H9 (cell line): ENCODE measurements around the gene CDC6. TPM values are rescaled to one million over a fixed set of nuclear protein-coding genes. Genes with fewer than 3 reads are reported as not detected.

Experiments
- DNase-seq: peaks from one replicate; pipeline ENCODE4 v3.0.0-alpha.2; 2017
- H2AFZ ChIP-seq: one replicate; pipeline ENCODE4 v1.6.1; 2013; ENCODE audit warnings: mild to moderate bottlenecking, low read length, control low read depth, moderate library complexity
- H2AK5ac ChIP-seq: 2 replicates; pipeline ENCODE4 v1.6.1; 2013; ENCODE audit warnings: low read length, control low read depth, mixed read lengths; ENCODE audit not compliant: insufficient read length
- H2BK120ac ChIP-seq: one replicate; pipeline ENCODE4 v1.6.1; 2013; ENCODE audit warnings: low read depth, mild to moderate bottlenecking, low read length, control low read depth, inconsistent platforms; ENCODE audit not compliant: poor library complexity, severe bottlenecking
- H2BK12ac ChIP-seq: 2 replicates; pipeline ENCODE4 v1.6.1; 2013; ENCODE audit warnings: low read length, control low read depth, mixed read lengths, low read depth; ENCODE audit not compliant: insufficient read length
- H2BK15ac ChIP-seq: 2 replicates; pipeline ENCODE4 v1.6.1; 2013; ENCODE audit warnings: low read depth, low read length, control low read depth
- H2BK20ac ChIP-seq: one replicate; pipeline ENCODE4 v1.6.1; 2013; ENCODE audit warnings: low read depth, mild to moderate bottlenecking, low read length, control low read depth, inconsistent platforms; ENCODE audit not compliant: poor library complexity, severe bottlenecking
- H2BK5ac ChIP-seq: 2 replicates; pipeline ENCODE4 v1.6.1; 2013; ENCODE audit warnings: low read length, control low read depth, mixed read lengths; ENCODE audit not compliant: insufficient read length
- H3K14ac ChIP-seq: 2 replicates; pipeline ENCODE4 v1.6.1; 2013; ENCODE audit warnings: low read length, control low read depth; ENCODE audit not compliant: insufficient read depth
- H3K18ac ChIP-seq: 2 replicates; pipeline ENCODE4 v1.6.1; 2013; ENCODE audit warnings: low read depth, mild to moderate bottlenecking, mixed read lengths, low read length, control low read depth; ENCODE audit not compliant: insufficient read length
- H3K23ac ChIP-seq: 2 replicates; pipeline ENCODE4 v1.6.1; 2013; ENCODE audit warnings: low read length, control low read depth, mixed read lengths, low read depth; ENCODE audit not compliant: insufficient read length
- H3K23me2 ChIP-seq: 2 replicates; pipeline ENCODE4 v1.6.1; 2013; ENCODE audit warnings: low read depth, mild to moderate bottlenecking, mixed read lengths, low read length, control low read depth; ENCODE audit not compliant: insufficient read length, poor library complexity, severe bottlenecking
- H3K27ac ChIP-seq: 2 replicates; pipeline ENCODE4 v1.5.1; 2013; ENCODE audit warnings: low read length, control low read depth, mixed read lengths, low read depth; ENCODE audit not compliant: insufficient read length
- H3K27me3 ChIP-seq: 2 replicates; pipeline ENCODE4 v1.6.1; 2013; ENCODE audit warnings: low read length, control low read depth, inconsistent platforms; ENCODE audit not compliant: insufficient read depth
- H3K4ac ChIP-seq: 2 replicates; pipeline ENCODE4 v1.6.1; 2013; ENCODE audit warnings: low read depth, mild to moderate bottlenecking, control low read depth, inconsistent platforms, low read length, moderate library complexity
- H3K4me1 ChIP-seq: 2 replicates; pipeline ENCODE4 v1.6.1; 2013; ENCODE audit warnings: low read length, control low read depth, inconsistent platforms; ENCODE audit not compliant: insufficient read depth
- H3K4me2 ChIP-seq: 2 replicates; pipeline ENCODE4 v1.6.1; 2013; ENCODE audit warnings: low read length, control low read depth, mixed read lengths; ENCODE audit not compliant: insufficient read length, insufficient read depth
- H3K56ac ChIP-seq: 2 replicates; pipeline ENCODE4 v1.6.1; 2013; ENCODE audit warnings: low read depth, mild to moderate bottlenecking, mixed read lengths, low read length, control low read depth; ENCODE audit not compliant: insufficient read length
- H3K79me1 ChIP-seq: 2 replicates; pipeline ENCODE4 v1.6.1; 2013; ENCODE audit warnings: low read depth, mild to moderate bottlenecking, moderate library complexity, low read length, control low read depth, inconsistent platforms; ENCODE audit not compliant: insufficient read depth, poor library complexity, severe bottlenecking
- H3K79me2 ChIP-seq: 2 replicates; pipeline ENCODE4 v1.6.1; 2013; ENCODE audit warnings: low read length, control low read depth, inconsistent platforms; ENCODE audit not compliant: insufficient read depth
- H3K9ac ChIP-seq: 2 replicates; pipeline ENCODE4 v1.6.1; 2013; ENCODE audit warnings: low read length, control low read depth, mixed read lengths; ENCODE audit not compliant: insufficient read length; ENCODE audit errors: extremely low read depth
- H3K9me3 ChIP-seq: one replicate; pipeline ENCODE4 v1.6.1; 2013; ENCODE audit warnings: low read depth, low read length, inconsistent platforms; ENCODE audit not compliant: control insufficient read depth
- H3T11ph ChIP-seq: one replicate; pipeline ENCODE4 v1.6.1; 2013; ENCODE audit warnings: mild to moderate bottlenecking, low read length, control low read depth, inconsistent platforms
- H4K20me1 ChIP-seq: one replicate; pipeline ENCODE4 v1.6.1; 2013; ENCODE audit not compliant: control insufficient read depth, insufficient read length, insufficient read depth
- H4K5ac ChIP-seq: 2 replicates; pipeline ENCODE4 v1.6.1; 2013; ENCODE audit warnings: low read depth, mild to moderate bottlenecking, mixed read lengths, low read length, control low read depth; ENCODE audit not compliant: insufficient read length
- H4K8ac ChIP-seq: replicated peaks from 2 replicates; pipeline ENCODE4 v1.6.1; 2013; ENCODE audit warnings: low read length, control low read depth, mixed read lengths, low read depth; ENCODE audit not compliant: insufficient read length
- H4K91ac ChIP-seq: 2 replicates; pipeline ENCODE4 v1.6.1; 2013; ENCODE audit warnings: low read depth, mild to moderate bottlenecking, moderate library complexity, mixed read lengths, low read length, control low read depth; ENCODE audit not compliant: insufficient read length
- H3K27ac Mint-ChIP-seq, 3 experiments: 2 replicates in 2 of 3; 3 replicates in 1 of 3; pipeline ENCODE4 v1.8.0; 2020 to 2021; ENCODE audit warnings: mixed read lengths in 3 of 3, mild to moderate bottlenecking in 1 of 3, moderate library complexity in 1 of 3
- H3K27me3 Mint-ChIP-seq: 2 replicates; pipeline ENCODE4 v1.8.0; 2021; ENCODE audit warnings: low read depth, mild to moderate bottlenecking, moderate library complexity, mixed read lengths
- H3K36me3 Mint-ChIP-seq, 3 experiments: 2 replicates in 2 of 3; 3 replicates in 1 of 3; pipeline ENCODE4 v1.8.0; 2020 to 2021; ENCODE audit warnings: low read depth in 3 of 3, mixed read lengths in 3 of 3; ENCODE audit not compliant: insufficient read depth in 1 of 3
- H3K4me1 Mint-ChIP-seq, 2 experiments: 2 replicates each; pipeline ENCODE4 v1.8.0; 2020; ENCODE audit warnings: mixed read lengths in 2 of 2
- H3K4me3 Mint-ChIP-seq, 2 experiments: 2 replicates in 1 of 2; 3 replicates in 1 of 2; pipeline ENCODE4 v1.8.0; 2020 to 2021; ENCODE audit warnings: mild to moderate bottlenecking in 2 of 2, mixed read lengths in 2 of 2, moderate library complexity in 1 of 2
- H3K9me3 Mint-ChIP-seq, 2 experiments: 2 replicates in 1 of 2; 3 replicates in 1 of 2; pipeline ENCODE4 v1.8.0; 2020; ENCODE audit warnings: mild to moderate bottlenecking in 2 of 2, mixed read lengths in 2 of 2, moderate library complexity in 1 of 2
- WGBS: extraction: QIAGEN DNeasy Blood & Tissue Kit; methylation state at CpG from one replicate; pipeline ENCODE4 v1.1.7; 2013; ENCODE audit warnings: missing lambda C conversion rate, low lambda C conversion rate, mixed read lengths; ENCODE audit not compliant: insufficient read length; ENCODE audit errors: extremely low coverage; 5-methylcytosine and 5-hydroxymethylcytosine counted together
- total RNA-seq: library from RNA; stranded (reverse); gene quantifications from 2 replicates; pipeline ENCODE4 v1.2.1, GENCODE V29; 2021
- TF ChIP-seq, protein P1 (sequence below): fragments of 200-600 bp; sonication (generic); conservative IDR thresholded peaks from 3 replicates; pipeline ENCODE4 v1.8.0; 2021; ENCODE audit warnings: antibody characterized with exemption, mild to moderate bottlenecking

CDC6 gene
- total RNA-seq, 1 experiment from 2014 or later = 131 TPM

DNA sequence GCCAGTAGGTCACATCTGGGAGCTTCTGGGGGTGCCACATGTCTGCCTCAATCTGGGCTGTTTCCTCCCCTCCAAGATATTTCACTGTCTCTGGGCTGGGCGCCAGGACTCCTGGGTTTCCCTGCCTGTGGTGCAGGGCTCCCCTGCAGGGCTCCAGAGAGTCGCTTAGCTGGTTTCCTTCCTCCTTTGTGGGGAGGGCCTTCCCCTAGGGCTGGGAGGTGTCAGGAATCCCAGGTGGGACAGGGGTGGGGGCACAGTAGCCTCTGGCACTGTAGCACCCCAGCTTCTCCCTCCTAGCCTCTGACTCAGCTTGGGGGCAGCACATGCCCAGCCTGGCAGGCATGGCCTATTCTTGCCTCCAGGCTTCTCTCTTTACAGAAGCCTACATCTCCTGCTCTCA lies 23.9 kb downstream of the CDC6 start:
- H2BK120ac ChIP-seq = no peak overlapping the region
- Mint-ChIP-seq H3K4me3 (no peak overlapping the region), H3K4me1 (peaks cover 41 to 49% of the 10 kb centered on the region in 2 experiments)

More for the DNA sequence above, 23.9 kb downstream of the CDC6 start:
- no peaks in the 10 kb centered on the region for H3K9me3 Mint-ChIP-seq
- H3K18ac ChIP-seq = no peak overlapping the region
- no peak overlapping the region for H2BK20ac ChIP-seq
- H3K27me3 Mint-ChIP-seq = peaks cover 39% of the 10 kb centered on the region
- H4K91ac ChIP-seq = no peak overlapping the region
- no peak overlapping the region for H3K14ac ChIP-seq
- H3K9me3 ChIP-seq = no peaks in the 10 kb centered on the region
- H3T11ph ChIP-seq = no peak overlapping the region
- H3K9ac ChIP-seq = no peak overlapping the region
- H3K27me3 ChIP-seq = no peaks in the 10 kb centered on the region; the same call in 1 of the 2 replicates
- H4K8ac ChIP-seq = no peak overlapping the region
- no peak overlapping the region for H3K27ac ChIP-seq
- peaks cover 12% of the 10 kb centered on the region for H3K23me2 ChIP-seq
- H3K79me1 ChIP-seq = no peaks in the 10 kb centered on the region
- no peak overlapping the region for H3K4me2 ChIP-seq
- no peak overlapping the region for H2BK15ac ChIP-seq
- no peak overlapping the region for H2BK5ac ChIP-seq
- no peak overlapping the region for H2AFZ ChIP-seq
- no peaks in the 10 kb centered on the region for H3K79me2 ChIP-seq
- H3K36me3 Mint-ChIP-seq = no peaks in the 10 kb centered on the region
- DNase-seq = no peak
- H3K27ac Mint-ChIP-seq = no peak overlapping the region; a peak in 1 of 7 replicates
- H2AK5ac ChIP-seq = no peak overlapping the region
- TF ChIP-seq, protein P1, sequence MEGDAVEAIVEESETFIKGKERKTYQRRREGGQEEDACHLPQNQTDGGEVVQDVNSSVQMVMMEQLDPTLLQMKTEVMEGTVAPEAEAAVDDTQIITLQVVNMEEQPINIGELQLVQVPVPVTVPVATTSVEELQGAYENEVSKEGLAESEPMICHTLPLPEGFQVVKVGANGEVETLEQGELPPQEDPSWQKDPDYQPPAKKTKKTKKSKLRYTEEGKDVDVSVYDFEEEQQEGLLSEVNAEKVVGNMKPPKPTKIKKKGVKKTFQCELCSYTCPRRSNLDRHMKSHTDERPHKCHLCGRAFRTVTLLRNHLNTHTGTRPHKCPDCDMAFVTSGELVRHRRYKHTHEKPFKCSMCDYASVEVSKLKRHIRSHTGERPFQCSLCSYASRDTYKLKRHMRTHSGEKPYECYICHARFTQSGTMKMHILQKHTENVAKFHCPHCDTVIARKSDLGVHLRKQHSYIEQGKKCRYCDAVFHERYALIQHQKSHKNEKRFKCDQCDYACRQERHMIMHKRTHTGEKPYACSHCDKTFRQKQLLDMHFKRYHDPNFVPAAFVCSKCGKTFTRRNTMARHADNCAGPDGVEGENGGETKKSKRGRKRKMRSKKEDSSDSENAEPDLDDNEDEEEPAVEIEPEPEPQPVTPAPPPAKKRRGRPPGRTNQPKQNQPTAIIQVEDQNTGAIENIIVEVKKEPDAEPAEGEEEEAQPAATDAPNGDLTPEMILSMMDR = no peak
- WGBS = no CpG with 5 or more reads among the region's 2 CpGs
- peaks cover 4% of the 10 kb centered on the region for H4K20me1 ChIP-seq
- H3K4ac ChIP-seq = no peak overlapping the region
- H4K5ac ChIP-seq = no peak overlapping the region
- H3K4me1 ChIP-seq = peaks cover 16% of the 10 kb centered on the region; the same call in 1 of the 2 replicates
- H2BK12ac ChIP-seq = no peak overlapping the region
- no peak overlapping the region for H3K23ac ChIP-seq
- H3K56ac ChIP-seq = no peak overlapping the region
